ENCODE results near the gene PBX2. TPM values are rescaled to one million over a fixed set of nuclear protein-coding genes. Genes with fewer than 3 reads are reported as not detected.

Gene PBX2
- polyA plus RNA-seq, 3 donors = 1.9 to 201 (median 4.0) TPM

GRCh38 chr6:32175711-32176475 lies 14.1 kb downstream of the PBX2 start, which contains the start of gene AGPAT1:
Gene AGPAT1, minus strand, starts transcription at chr6:32176084. Its CDS starts 4,588 bp downstream, at chr6:32171496.
- peak within 1 kb of the TSS; percentile 71 to 94 (median 82) for H3K4me3 ChIP-seq (replicated peaks in 1 of 3; ENCODE audit: low read depth in 2 of 3, low read length in 3 of 3)

More at GRCh38 chr6:32175711-32176475, 14.1 kb downstream of the PBX2 start, which contains the start of gene AGPAT1:
- Histone ChIP-seq H3K9me3 (replicated peaks in 1 of 2; ENCODE audit: control insufficient read depth in 1 of 2, insufficient read depth in 1 of 2, low read length in 2 of 2) (no peaks in the 10 kb centered on the region), H3K4me2 (replicated peaks; ENCODE audit: extremely low read depth, low read length, poor library complexity, severe bottlenecking) (peak within 1 kb of the TSS; percentile 97), H4K20me1 (ENCODE audit: insufficient read depth, low read length) (no peaks in the 10 kb centered on the region), H2AFZ (ENCODE audit: insufficient read depth, low read depth, low read length, poor library complexity, severe bottlenecking) (peak within 1 kb of the TSS; percentile 93), H3K27me3 (ENCODE audit: control insufficient read depth in 2 of 2, insufficient read depth in 2 of 2, low read length in 2 of 2) (no peaks in the 10 kb centered on the region), H3K27ac (ENCODE audit: low read depth in 1 of 2, low read length in 2 of 2) (peak within 1 kb of the TSS; percentile 89 to 90), H3K79me2 (ENCODE audit: insufficient read depth, low read length) (peaks cover 42% of the 10 kb centered on the region), H3K9ac (ENCODE audit: insufficient read depth, low read length, poor library complexity, severe bottlenecking) (peak within 1 kb of the TSS; percentile 81), H3K36me3 (replicated peaks in 1 of 2; ENCODE audit: control insufficient read depth in 1 of 2, insufficient read depth in 2 of 2, low read length in 2 of 2) (peaks cover 8 to 16% of the 10 kb centered on the region in 2 donors), H3K4me1 (ENCODE audit: control insufficient read depth in 1 of 2, insufficient read depth in 2 of 2, low read length in 2 of 2) (peaks cover 49 to 63% of the 10 kb centered on the region in 2 donors)
- Mint-ChIP-seq H3K27me3 (ENCODE audit: low read depth in 3 of 3) (peaks cover 0 to 4% (median under 1%) of the 10 kb centered on the region in 3 donors), H3K4me1 (peaks cover 69% of the 10 kb centered on the region), H3K27ac (peak within 1 kb of the TSS; percentile 96 to 100 (median 100)), H3K4me3 (peak within 1 kb of the TSS; percentile 90 to 98), H3K9me3 (no peaks in the 10 kb centered on the region), H3K36me3 (peaks cover 14 to 16% of the 10 kb centered on the region in 2 donors)
- intact Hi-C loops (cut with micrococcal nuclease) = loop anchor here (1.0 to 5.0 kb wide), 3 partner anchors 21 to 54 kb away; partner anchors contain the start of gene PPT2 (in 1 of the 2)
- TF ChIP-seq CTCF (IDR thresholded peaks at IDR 0.05) = no peak
- peak; percentile 92 to 95 (median 93) for DNase-seq
- WGBS (ENCODE audit: insufficient coverage) = under 1% methylated on average over 17 of the region's 27 CpGs
